SK-N-MC (cell line): Measurements from ENCODE around the gene PSMB8.

Source experiments
- EZH2 ChIP-seq: fragments of 200-600 bp; sonication (generic); IDR thresholded peaks from one replicate; pipeline ENCODE4 v1.6.1; 2017; ENCODE audit warnings: antibody characterized with exemption
- POLR2AphosphoS5 ChIP-seq: IDR thresholded peaks from 2 replicates; pipeline ENCODE4 v1.6.1; 2012; ENCODE audit warnings: mild to moderate bottlenecking, low read depth, low read length, borderline replicate concordance

- TF ChIP-seq EZH2 (no peak), POLR2AphosphoS5 (no peak)
Measured at GRCh38 chr6:32796848-32797776, 46.7 kb downstream of the PSMB8 start.
